ENCODE measurements around the gene DENND11.

- TF ChIP-seq CTCF (conservative IDR thresholded peaks at IDR 0.05; ENCODE audit: low read length): no peak
- no peak for TF ChIP-seq EZH2phosphoT487 (IDR thresholded peaks at IDR 0.05; ENCODE audit: borderline replicate concordance, low read depth, low read length)
These were observed 29.6 kb upstream of the DENND11 start for GRCh38 chr7:141731476-141732149.
